GM12878 (cell line): ENCODE measurements around the gene LCA5. TPM values are rescaled to one million over a fixed set of nuclear protein-coding genes. Genes with fewer than 3 reads are reported as not detected.

ENCODE experiments used
- ATAC-seq: fragments of 200-7000 bp; cut with Tn5 transposase; 3 replicates; pipeline ENCODE4 v1.9.1; 2020; ENCODE audit warnings: mild to moderate bottlenecking, moderate library complexity
- BruUV-seq: library from RNA; stranded (reverse); fragments of 400-500 nt; replicated peaks from 2 replicates; lab custom pipeline; 2021; lab: Mats Ljungman, UMichigan
- CTCF ChIA-PET: fragments of 300-600 bp; sonication (Branson Sonifier 250); formaldehyde crosslinking; extraction: SDS; loops from one replicate; lab custom pipeline; 2021; ENCODE audit warnings: inconsistent platforms; lab: Yijun Ruan, JAX
- POLR2A ChIA-PET: fragments of 350-600 bp; formaldehyde crosslinking; extraction: SDS; loops from one replicate; lab custom pipeline; 2021; ENCODE audit warnings: inconsistent platforms; lab: Charles Lee
- RAD21 ChIA-PET: fragments of 300-600 bp; sonication (Branson Sonifier 250); formaldehyde crosslinking; loops from one replicate; lab custom pipeline; 2023; ENCODE audit warnings: antibody characterized with exemption; ENCODE audit not compliant: unreplicated experiment; lab: Charles Lee
- SMC1A ChIA-PET: fragments of 300-600 bp; sonication (Branson Sonifier 250); formaldehyde crosslinking; loops from one replicate; lab custom pipeline; 2023; ENCODE audit not compliant: unreplicated experiment, uncharacterized antibody; lab: Charles Lee
- DNase-seq: peaks from one replicate; pipeline ENCODE4 v3.0.0-alpha.2; 2011; ENCODE audit warnings: low read depth, low spot score
- FAIRE-seq: peaks from 3 replicates; lab custom pipeline; 2011; peaks lifted over from hg19 to GRCh38; lab: Jason Lieb, UNC
- H2AFZ ChIP-seq: 2 replicates; pipeline ENCODE4 v1.6.0; 2011; ENCODE audit warnings: low read depth, low read length, control low read depth; ENCODE audit not compliant: control insufficient read depth
- H3K27ac ChIP-seq: 2 replicates; pipeline ENCODE4 v1.5.1; 2011; ENCODE audit warnings: control low read depth; ENCODE audit not compliant: control insufficient read depth, insufficient read depth
- H3K27me3 ChIP-seq, 2 experiments: replicated peaks in 1 of 2; 2 replicates each; pipeline versions ENCODE4 v1.6.0 to v1.6.1; 2011; ENCODE audit warnings: low read length in 1 of 2; ENCODE audit not compliant: control insufficient read depth in 2 of 2, insufficient read depth in 2 of 2
- H3K36me3 ChIP-seq, 2 experiments: 2 replicates each; pipeline ENCODE4 v1.5.1; 2011; ENCODE audit warnings: low read length in 1 of 2; ENCODE audit not compliant: control insufficient read depth in 2 of 2, insufficient read depth in 2 of 2
- H3K4me1 ChIP-seq: 2 replicates; pipeline ENCODE4 v1.6.1; 2011; ENCODE audit warnings: mild to moderate bottlenecking, low read length, moderate library complexity, mixed read lengths; ENCODE audit not compliant: control insufficient read depth, insufficient read depth
- H3K4me2 ChIP-seq: 2 replicates; pipeline ENCODE4 v1.6.0; 2011; ENCODE audit warnings: control low read depth; ENCODE audit not compliant: control insufficient read depth, insufficient read depth
- H3K4me3 ChIP-seq: fragments of 200-600 bp; sonication (generic); 2 replicates; pipeline ENCODE4 v1.5.1; 2016
- H3K79me2 ChIP-seq: 2 replicates; pipeline ENCODE4 v1.6.0; 2011; ENCODE audit warnings: low read length; ENCODE audit not compliant: control insufficient read depth, insufficient read depth
- H3K9ac ChIP-seq: 2 replicates; pipeline ENCODE4 v1.8.0; 2011; ENCODE audit warnings: low read length, control low read depth, mixed read lengths; ENCODE audit not compliant: control insufficient read depth, insufficient read depth
- H3K9me3 ChIP-seq: replicated peaks from 3 replicates; pipeline ENCODE4 v1.5.1; 2011; ENCODE audit warnings: mild to moderate bottlenecking, low read length; ENCODE audit not compliant: control insufficient read depth, insufficient read depth
- H4K20me1 ChIP-seq: 2 replicates; pipeline ENCODE4 v1.6.0; 2011; ENCODE audit not compliant: control insufficient read depth, insufficient read depth
- BCL11A ChIP-seq: IDR thresholded peaks from 2 replicates; pipeline ENCODE4 v1.6.1; 2011; ENCODE audit warnings: low read depth, low read length
- BRCA1 ChIP-seq: IDR thresholded peaks from 2 replicates; pipeline ENCODE4 v1.6.1; 2011; ENCODE audit warnings: low read depth, low read length, improper control_type of control experiment
- CHD4 ChIP-seq: fragments of 200-600 bp; sonication (generic); IDR thresholded peaks from 2 replicates; pipeline ENCODE4 v1.6.1; 2016; ENCODE audit warnings: mild to moderate bottlenecking
- CREB1 ChIP-seq: IDR thresholded peaks from 2 replicates; pipeline ENCODE4 v1.6.1; 2012; ENCODE audit warnings: low read depth, mild to moderate bottlenecking, inconsistent platforms
- DPF2 ChIP-seq: fragments of 450-650 bp; IDR thresholded peaks from 2 replicates; pipeline ENCODE4 v1.6.1; 2017; ENCODE audit warnings: mild to moderate bottlenecking
- HCFC1 ChIP-seq: fragments of 150-350 bp; IDR thresholded peaks from 2 replicates; pipeline ENCODE4 v1.6.1; 2014; ENCODE audit warnings: low read length
- HDAC6 ChIP-seq: fragments of 200-600 bp; sonication (generic); IDR thresholded peaks from one replicate; pipeline ENCODE4 v1.8.0; 2017; ENCODE audit warnings: antibody characterized with exemption; ENCODE audit not compliant: unreplicated experiment
- NFIC ChIP-seq: IDR thresholded peaks from 2 replicates; pipeline ENCODE4 v1.6.1; 2012; ENCODE audit warnings: low read depth, mild to moderate bottlenecking, inconsistent platforms, low read length, moderate library complexity
- NFXL1 ChIP-seq: fragments of 450-650 bp; IDR thresholded peaks from 2 replicates; pipeline ENCODE4 v1.6.1; 2017; ENCODE audit warnings: antibody characterized with exemption, mild to moderate bottlenecking, borderline replicate concordance
- NR2C2 ChIP-seq: IDR thresholded peaks from 2 replicates; pipeline ENCODE4 v1.6.1; 2011; ENCODE audit warnings: borderline replicate concordance, low read depth; ENCODE audit not compliant: control insufficient read depth, insufficient read length
- PKNOX1 ChIP-seq: fragments of 450-650 bp; IDR thresholded peaks from 2 replicates; pipeline ENCODE4 v1.6.1; 2016; ENCODE audit warnings: mild to moderate bottlenecking
- RAD21 ChIP-seq: IDR thresholded peaks from 2 replicates; pipeline ENCODE4 v1.6.1; 2011; ENCODE audit warnings: mild to moderate bottlenecking, low read depth, low read length, moderate library complexity; ENCODE audit not compliant: insufficient read depth
- RFX5 ChIP-seq: IDR thresholded peaks from 2 replicates; pipeline ENCODE4 v1.6.1; 2011; ENCODE audit warnings: low read depth, low read length, improper control_type of control experiment
- TCF7 ChIP-seq: IDR thresholded peaks from 2 replicates; pipeline ENCODE4 v1.6.1; 2014; ENCODE audit warnings: antibody characterized with exemption, borderline replicate concordance
- WGBS: methylation state at CpG from one replicate; pipeline ENCODE4 v1.1.6; 2016; ENCODE audit warnings: low lambda C conversion rate; ENCODE audit not compliant: insufficient replicate concordance, insufficient coverage; ENCODE audit errors: missing lambda C conversion rate; 5-methylcytosine and 5-hydroxymethylcytosine counted together
- in situ Hi-C: fragments of 300-500 bp; cut with MboI; formaldehyde crosslinking; loops from 9 replicates; pipeline ENCODE4 v1.14.3; 2018; ENCODE audit warnings: mixed read lengths
- intact Hi-C: fragments of 100-400 bp; cut with micrococcal nuclease; formaldehyde crosslinking; loops from one replicate; pipeline ENCODE4 v1.14.2; 2022; ENCODE audit not compliant: unreplicated experiment
- polyA plus RNA-seq, 11 experiments: library from polyadenylated mRNA; depleted of rRNA in 4 of 11; unstranded in 6 of 11; stranded (reverse) in 5 of 11; fragments of >200 nt; fragmentation: Nextera tagmentation in 4 of 11; fragmentation: Illumina TruSeq in 1 of 11; extraction: Ambion mirVana in 4 of 11; extraction: Trizol in 1 of 11; gene quantifications; 1 replicate in 1 of 11; 2 replicates in 10 of 11; pipeline versions ENCODE4 v1.2.1 to v1.2.3, GENCODE V29; 2011 to 2016; ENCODE audit warnings: inconsistent platforms in 2 of 11, missing spikeins in 2 of 11, low read depth in 1 of 11
- total RNA-seq, 4 experiments: library from RNA; depleted of rRNA in 3 of 4; stranded (reverse); fragments of >200 nt in 3 of 4; fragmentation: Illumina TruSeq in 1 of 4; extraction: Trizol in 1 of 4; gene quantifications; 2 replicates each; pipeline versions ENCODE4 v1.2.1 to v1.2.3, GENCODE V29; 2013 to 2021
- TF ChIP-seq, protein P1 (sequence below): IDR thresholded peaks from 2 replicates; pipeline ENCODE4 v1.6.1; 2011; ENCODE audit warnings: low read depth, low read length, improper control_type of control experiment, borderline replicate concordance
- TF ChIP-seq, protein P2 (sequence below): fragments of 450-650 bp; IDR thresholded peaks from 2 replicates; pipeline ENCODE4 v1.6.1; 2016; ENCODE audit warnings: mild to moderate bottlenecking
- TF ChIP-seq, protein P3 (sequence below), 3 experiments: IDR thresholded peaks in 2 of 3; conservative IDR thresholded peaks in 1 of 3; 2 replicates each; pipeline ENCODE4 v1.5.1; 2011; ENCODE audit warnings: low read depth in 3 of 3, low read length in 3 of 3, mild to moderate bottlenecking in 3 of 3, control low read depth in 2 of 3, moderate library complexity in 2 of 3, inconsistent platforms in 1 of 3, mixed read lengths in 1 of 3; ENCODE audit not compliant: control insufficient read depth in 2 of 3, insufficient read depth in 1 of 3; ENCODE audit errors: extremely low read depth in 1 of 3

Gene LCA5
- total and polyA plus RNA-seq, 10 of the 15 experiments (the other 5 are each of a cell fraction or from before 2014, with no cell fraction given): 0.13 to 0.45 (median 0.27) TPM

- Histone ChIP-seq H3K4me2 (no peak overlapping the region), H2AFZ (no peak overlapping the region), H3K4me3 (no peak overlapping the region), H3K4me1 (no peaks in the 10 kb centered on the region), H3K9ac (no peak overlapping the region), H3K27ac (no peak overlapping the region), H3K27me3 (no peaks in the 10 kb centered on the region), H3K79me2 (no peaks in the 10 kb centered on the region), H3K36me3 (no peaks in the 10 kb centered on the region), H3K9me3 (no peaks in the 10 kb centered on the region), H4K20me1 (no peaks in the 10 kb centered on the region)
- DNase-seq (no peak), FAIRE-seq (no peak), ATAC-seq (no peak; the same call in 1 of the 3 replicates)
- intact Hi-C loops: loop anchor here (10.0 kb wide), 5 partner anchors 233 to 603 kb away; partner anchors contain the start of genes HMGN3, IRAK1BP1 and PHIP
- POLR2A ChIA-PET: no interaction called here
- CTCF ChIA-PET: interaction anchor here (0.6 to 1.2 kb wide), 3 partner anchors 9 to 247 kb away, joined by 3 to 4 read pairs (median 3); no protein-coding TSS in a partner anchor
- BruUV-seq: no TSS peak
- TF ChIP-seq, protein P1, sequence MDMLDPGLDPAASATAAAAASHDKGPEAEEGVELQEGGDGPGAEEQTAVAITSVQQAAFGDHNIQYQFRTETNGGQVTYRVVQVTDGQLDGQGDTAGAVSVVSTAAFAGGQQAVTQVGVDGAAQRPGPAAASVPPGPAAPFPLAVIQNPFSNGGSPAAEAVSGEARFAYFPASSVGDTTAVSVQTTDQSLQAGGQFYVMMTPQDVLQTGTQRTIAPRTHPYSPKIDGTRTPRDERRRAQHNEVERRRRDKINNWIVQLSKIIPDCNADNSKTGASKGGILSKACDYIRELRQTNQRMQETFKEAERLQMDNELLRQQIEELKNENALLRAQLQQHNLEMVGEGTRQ: no peak
- TF ChIP-seq HDAC6 (no peak), RAD21 (no peak), BRCA1 (no peak), PKNOX1 (no peak), BCL11A (no peak), NFXL1 (no peak), RFX5 (no peak), HCFC1 (no peak), NR2C2 (no peak), CHD4 (no peak), DPF2 (no peak), TCF7 (no peak), CREB1 (no peak), NFIC (no peak)
- TF ChIP-seq, protein P2, sequence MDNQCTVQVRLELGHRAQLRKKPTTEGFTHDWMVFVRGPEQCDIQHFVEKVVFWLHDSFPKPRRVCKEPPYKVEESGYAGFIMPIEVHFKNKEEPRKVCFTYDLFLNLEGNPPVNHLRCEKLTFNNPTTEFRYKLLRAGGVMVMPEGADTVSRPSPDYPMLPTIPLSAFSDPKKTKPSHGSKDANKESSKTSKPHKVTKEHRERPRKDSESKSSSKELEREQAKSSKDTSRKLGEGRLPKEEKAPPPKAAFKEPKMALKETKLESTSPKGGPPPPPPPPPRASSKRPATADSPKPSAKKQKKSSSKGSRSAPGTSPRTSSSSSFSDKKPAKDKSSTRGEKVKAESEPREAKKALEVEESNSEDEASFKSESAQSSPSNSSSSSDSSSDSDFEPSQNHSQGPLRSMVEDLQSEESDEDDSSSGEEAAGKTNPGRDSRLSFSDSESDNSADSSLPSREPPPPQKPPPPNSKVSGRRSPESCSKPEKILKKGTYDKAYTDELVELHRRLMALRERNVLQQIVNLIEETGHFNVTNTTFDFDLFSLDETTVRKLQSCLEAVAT: no peak
- TF ChIP-seq, protein P3, sequence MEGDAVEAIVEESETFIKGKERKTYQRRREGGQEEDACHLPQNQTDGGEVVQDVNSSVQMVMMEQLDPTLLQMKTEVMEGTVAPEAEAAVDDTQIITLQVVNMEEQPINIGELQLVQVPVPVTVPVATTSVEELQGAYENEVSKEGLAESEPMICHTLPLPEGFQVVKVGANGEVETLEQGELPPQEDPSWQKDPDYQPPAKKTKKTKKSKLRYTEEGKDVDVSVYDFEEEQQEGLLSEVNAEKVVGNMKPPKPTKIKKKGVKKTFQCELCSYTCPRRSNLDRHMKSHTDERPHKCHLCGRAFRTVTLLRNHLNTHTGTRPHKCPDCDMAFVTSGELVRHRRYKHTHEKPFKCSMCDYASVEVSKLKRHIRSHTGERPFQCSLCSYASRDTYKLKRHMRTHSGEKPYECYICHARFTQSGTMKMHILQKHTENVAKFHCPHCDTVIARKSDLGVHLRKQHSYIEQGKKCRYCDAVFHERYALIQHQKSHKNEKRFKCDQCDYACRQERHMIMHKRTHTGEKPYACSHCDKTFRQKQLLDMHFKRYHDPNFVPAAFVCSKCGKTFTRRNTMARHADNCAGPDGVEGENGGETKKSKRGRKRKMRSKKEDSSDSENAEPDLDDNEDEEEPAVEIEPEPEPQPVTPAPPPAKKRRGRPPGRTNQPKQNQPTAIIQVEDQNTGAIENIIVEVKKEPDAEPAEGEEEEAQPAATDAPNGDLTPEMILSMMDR (IDR thresholded peaks at IDR 0.05 in 2 of 3, conservative IDR thresholded peaks at IDR 0.05 in 1 of 3; ENCODE audit: control insufficient read depth in 2 of 3, extremely low read depth in 1 of 3, insufficient read depth in 1 of 3, low read depth in 3 of 3, low read length in 3 of 3): no peak
- in situ Hi-C loops: no loop called here
- RAD21 ChIA-PET: interaction anchor here (2.2 kb wide), 1 partner anchor 376 kb away, joined by 6 read pairs; no protein-coding TSS in a partner anchor
- WGBS: 3% methylated on average over 2 of the region's 2 CpGs
- SMC1A ChIA-PET: interaction anchor here (0.7 to 1.3 kb wide), 5 partner anchors 9 to 376 kb away, joined by 3 to 5 read pairs (median 4); no protein-coding TSS in a partner anchor
Observed at GRCh38 chr6:79467716-79468115, 69.5 kb downstream of the LCA5 start.
